Ishikawa (cell line): Measurements from ENCODE around the gene WNT11.
A peak's percentile ranks its signal among the peaks of the same experiment; 100 is the strongest.

Experiments used
- CEBPB ChIP-seq: IDR thresholded peaks from 2 replicates; pipeline ENCODE4 v1.6.1; 2012
- CREB1 ChIP-seq: IDR thresholded peaks from 2 replicates; pipeline ENCODE4 v1.6.1; 2012; ENCODE audit warnings: low read depth
- EGR1 ChIP-seq: IDR thresholded peaks from 2 replicates; pipeline ENCODE4 v1.6.1; 2012
- EP300 ChIP-seq: IDR thresholded peaks from 2 replicates; pipeline ENCODE4 v1.6.1; 2012; ENCODE audit warnings: borderline replicate concordance
- MAX ChIP-seq: IDR thresholded peaks from 2 replicates; pipeline ENCODE4 v1.6.1; 2012
- RAD21 ChIP-seq: IDR thresholded peaks from 2 replicates; pipeline ENCODE4 v1.6.1; 2012; ENCODE audit warnings: low read depth
- TAF1 ChIP-seq: IDR thresholded peaks from 2 replicates; pipeline ENCODE4 v1.6.1; 2012; ENCODE audit warnings: low read depth, mild to moderate bottlenecking
- YY1 ChIP-seq: IDR thresholded peaks from 2 replicates; pipeline ENCODE4 v1.6.1; 2012; ENCODE audit warnings: low read depth
- ZBTB7A ChIP-seq: IDR thresholded peaks from 2 replicates; pipeline ENCODE4 v1.6.1; 2012; ENCODE audit warnings: low read depth
- TF ChIP-seq, protein P1 (sequence below): IDR thresholded peaks from 2 replicates; pipeline ENCODE4 v1.6.1; 2012; ENCODE audit warnings: low read depth, mild to moderate bottlenecking
- TF ChIP-seq, protein P2 (sequence below): IDR thresholded peaks from 2 replicates; pipeline ENCODE4 v1.6.1; 2012

- TF ChIP-seq, protein P1, sequence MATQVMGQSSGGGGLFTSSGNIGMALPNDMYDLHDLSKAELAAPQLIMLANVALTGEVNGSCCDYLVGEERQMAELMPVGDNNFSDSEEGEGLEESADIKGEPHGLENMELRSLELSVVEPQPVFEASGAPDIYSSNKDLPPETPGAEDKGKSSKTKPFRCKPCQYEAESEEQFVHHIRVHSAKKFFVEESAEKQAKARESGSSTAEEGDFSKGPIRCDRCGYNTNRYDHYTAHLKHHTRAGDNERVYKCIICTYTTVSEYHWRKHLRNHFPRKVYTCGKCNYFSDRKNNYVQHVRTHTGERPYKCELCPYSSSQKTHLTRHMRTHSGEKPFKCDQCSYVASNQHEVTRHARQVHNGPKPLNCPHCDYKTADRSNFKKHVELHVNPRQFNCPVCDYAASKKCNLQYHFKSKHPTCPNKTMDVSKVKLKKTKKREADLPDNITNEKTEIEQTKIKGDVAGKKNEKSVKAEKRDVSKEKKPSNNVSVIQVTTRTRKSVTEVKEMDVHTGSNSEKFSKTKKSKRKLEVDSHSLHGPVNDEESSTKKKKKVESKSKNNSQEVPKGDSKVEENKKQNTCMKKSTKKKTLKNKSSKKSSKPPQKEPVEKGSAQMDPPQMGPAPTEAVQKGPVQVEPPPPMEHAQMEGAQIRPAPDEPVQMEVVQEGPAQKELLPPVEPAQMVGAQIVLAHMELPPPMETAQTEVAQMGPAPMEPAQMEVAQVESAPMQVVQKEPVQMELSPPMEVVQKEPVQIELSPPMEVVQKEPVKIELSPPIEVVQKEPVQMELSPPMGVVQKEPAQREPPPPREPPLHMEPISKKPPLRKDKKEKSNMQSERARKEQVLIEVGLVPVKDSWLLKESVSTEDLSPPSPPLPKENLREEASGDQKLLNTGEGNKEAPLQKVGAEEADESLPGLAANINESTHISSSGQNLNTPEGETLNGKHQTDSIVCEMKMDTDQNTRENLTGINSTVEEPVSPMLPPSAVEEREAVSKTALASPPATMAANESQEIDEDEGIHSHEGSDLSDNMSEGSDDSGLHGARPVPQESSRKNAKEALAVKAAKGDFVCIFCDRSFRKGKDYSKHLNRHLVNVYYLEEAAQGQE = no peak
- TF ChIP-seq ZBTB7A (0 out of 2 replicates have a peak, but pooled peaks have one; percentile 26), RAD21 (no peak), CEBPB (no peak), CREB1 (no peak), TAF1 (no peak), MAX (no peak), YY1 (no peak), EGR1 (peak; percentile 84), EP300 (no peak)
- TF ChIP-seq, protein P2, sequence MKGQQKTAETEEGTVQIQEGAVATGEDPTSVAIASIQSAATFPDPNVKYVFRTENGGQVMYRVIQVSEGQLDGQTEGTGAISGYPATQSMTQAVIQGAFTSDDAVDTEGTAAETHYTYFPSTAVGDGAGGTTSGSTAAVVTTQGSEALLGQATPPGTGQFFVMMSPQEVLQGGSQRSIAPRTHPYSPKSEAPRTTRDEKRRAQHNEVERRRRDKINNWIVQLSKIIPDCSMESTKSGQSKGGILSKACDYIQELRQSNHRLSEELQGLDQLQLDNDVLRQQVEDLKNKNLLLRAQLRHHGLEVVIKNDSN = 0 out of 2 replicates have a peak, but pooled peaks have one; percentile 33
These were observed 4.0 kb upstream of the WNT11 start for GRCh38 chr11:76209973-76210930.
